Thymus (tissue), 11 donors: Measurements from ENCODE around the gene RAP1A. TPM values are rescaled to one million over a fixed set of nuclear protein-coding genes. Genes with fewer than 3 reads are reported as not detected.

Experiments
- DNase-seq, 9 donors: peaks; one replicate each; pipeline ENCODE4 v3.0.0-alpha.2; 2013; ENCODE audit warnings: low spot score in 9 of 9, low read depth in 6 of 9, missing footprints in 1 of 9
- H3K27ac ChIP-seq, 2 donors: one replicate each; pipeline ENCODE4 v1.5.1; 2013; ENCODE audit warnings: control low read depth in 1 of 2, low read depth in 1 of 2, low read length in 1 of 2, mild to moderate bottlenecking in 1 of 2, moderate library complexity in 1 of 2
- H3K27me3 ChIP-seq, 2 donors: one replicate each; pipeline ENCODE4 v1.5.1; 2013; ENCODE audit warnings: low read length in 1 of 2; ENCODE audit not compliant: control insufficient read depth in 2 of 2, insufficient read depth in 1 of 2
- H3K36me3 ChIP-seq, 2 donors: one replicate each; pipeline ENCODE4 v1.5.1; 2013; ENCODE audit warnings: low read length in 1 of 2, mild to moderate bottlenecking in 1 of 2, moderate library complexity in 1 of 2; ENCODE audit not compliant: control insufficient read depth in 2 of 2, insufficient read depth in 2 of 2
- H3K4me1 ChIP-seq, 2 donors: one replicate each; pipeline ENCODE4 v1.5.1; 2013; ENCODE audit warnings: low read length in 2 of 2; ENCODE audit not compliant: control insufficient read depth in 2 of 2, insufficient read depth in 2 of 2
- H3K4me3 ChIP-seq, 2 donors: one replicate each; pipeline ENCODE4 v1.5.1; 2013; ENCODE audit warnings: low read length in 2 of 2, control low read depth in 1 of 2, mild to moderate bottlenecking in 1 of 2
- H3K9me3 ChIP-seq, 2 donors: one replicate each; pipeline ENCODE4 v1.5.1; 2013; ENCODE audit warnings: low read length in 1 of 2, mild to moderate bottlenecking in 1 of 2; ENCODE audit not compliant: control insufficient read depth in 2 of 2, insufficient read depth in 1 of 2
- WGBS: extraction: QIAGEN DNeasy Blood & Tissue Kit; methylation state at CpG from one replicate; pipeline ENCODE4 v1.1.7; 2013; 5-methylcytosine and 5-hydroxymethylcytosine counted together
- polyA plus RNA-seq: library from polyadenylated mRNA; stranded (reverse); fragments of 200-250 nt; gene quantifications from one replicate; pipeline ENCODE4 v1.2.3, GENCODE V29; 2013
- total RNA-seq: library from RNA; stranded (reverse); fragments of 120-200 nt; gene quantifications from one replicate; pipeline ENCODE4 v1.2.4, GENCODE V29; 2013
- donor health status: healthy.

Gene RAP1A
- total and polyA plus RNA-seq, 2 donors: 29.6 to 123 TPM

- Histone ChIP-seq H3K36me3 (peaks cover 0 to 2% of the 10 kb centered on the region in 2 donors), H3K27ac (peak overlapping the region; percentile 53 to 67), H3K9me3 (no peaks in the 10 kb centered on the region), H3K4me1 (peaks cover 8 to 33% of the 10 kb centered on the region in 2 donors), H3K4me3 (peak overlapping the region; percentile 48 to 90), H3K27me3 (no peaks in the 10 kb centered on the region)
- WGBS: 57% methylated on average over 19 of the region's 19 CpGs
- peak in 1 of 9 donors; percentile 46 for DNase-seq
Measured at GRCh38 chr1:111618961-111619634, 491 bp upstream of the RAP1A start.

GRCh38 chr1:111620441-111620971, 917 bp downstream of the RAP1A start:
- DNase-seq: peak in 1 of 9 donors; percentile 55
- peak overlapping the region; percentile 66 to 90 for H3K4me3 ChIP-seq
- peaks cover 8 to 33% of the 10 kb centered on the region in 2 donors for H3K4me1 ChIP-seq
- H3K27me3 ChIP-seq: no peaks in the 10 kb centered on the region
- no peaks in the 10 kb centered on the region for H3K9me3 ChIP-seq
- 1% methylated on average over 12 of the region's 12 CpGs for WGBS
- peak overlapping the region; percentile 73 to 91 for H3K27ac ChIP-seq
- H3K36me3 ChIP-seq: peaks cover 0 to 2% of the 10 kb centered on the region in 2 donors

GRCh38 chr1:111621050-111621449, 1.5 kb downstream of the RAP1A start:
- peak in 4 of 9 donors; percentile 23 to 63 (median 32) for DNase-seq
- peak overlapping the region in 1 of 2 donors; percentile 73 for H3K27ac ChIP-seq
- no peaks in the 10 kb centered on the region for H3K9me3 ChIP-seq
- peaks cover 8 to 30% of the 10 kb centered on the region in 2 donors for H3K4me1 ChIP-seq
- no peaks in the 10 kb centered on the region for H3K27me3 ChIP-seq
- H3K36me3 ChIP-seq: peaks cover 0 to 2% of the 10 kb centered on the region in 2 donors
- WGBS: 56% methylated on average over 4 of the region's 4 CpGs
- peak overlapping the region; percentile 66 to 90 for H3K4me3 ChIP-seq

GRCh38 chr1:111622166-111622565, 2.6 kb downstream of the RAP1A start:
- Histone ChIP-seq H3K27me3 (no peaks in the 10 kb centered on the region), H3K27ac (no peak overlapping the region), H3K4me1 (peaks cover 8 to 19% of the 10 kb centered on the region in 2 donors), H3K4me3 (no peak overlapping the region), H3K36me3 (peaks cover 0 to 2% of the 10 kb centered on the region in 2 donors), H3K9me3 (no peaks in the 10 kb centered on the region)
- no peak for DNase-seq

GRCh38 chr1:111624382-111624781, 4.8 kb downstream of the RAP1A start:
- Histone ChIP-seq H3K27ac (no peak overlapping the region), H3K9me3 (no peaks in the 10 kb centered on the region), H3K4me3 (no peak overlapping the region), H3K27me3 (no peaks in the 10 kb centered on the region), H3K36me3 (peaks cover 0 to 2% of the 10 kb centered on the region in 2 donors), H3K4me1 (peaks cover 2 to 14% of the 10 kb centered on the region in 2 donors)
- DNase-seq: no peak
- 75% methylated on average over 2 of the region's 2 CpGs for WGBS

GRCh38 chr1:111625276-111625675, 5.7 kb downstream of the RAP1A start:
- Histone ChIP-seq H3K4me3 (no peak overlapping the region), H3K27ac (no peak overlapping the region), H3K4me1 (peaks cover 2 to 14% of the 10 kb centered on the region in 2 donors), H3K9me3 (no peaks in the 10 kb centered on the region), H3K27me3 (no peaks in the 10 kb centered on the region), H3K36me3 (peaks cover 0 to 2% of the 10 kb centered on the region in 2 donors)
- 32% methylated on average over 1 of the region's 1 CpG for WGBS
- no peak for DNase-seq

- H3K27ac ChIP-seq: no peak overlapping the region
- H3K4me3 ChIP-seq: no peak overlapping the region
- H3K4me1 ChIP-seq: peaks cover under 1 to 4% of the 10 kb centered on the region in 2 donors
- H3K9me3 ChIP-seq: no peaks in the 10 kb centered on the region
- no peaks in the 10 kb centered on the region for H3K36me3 ChIP-seq
- 48% methylated on average over 2 of the region's 2 CpGs for WGBS
- H3K27me3 ChIP-seq: no peaks in the 10 kb centered on the region
- DNase-seq: no peak
Measured at GRCh38 chr1:111628153-111628552, 8.6 kb downstream of the RAP1A start.

GRCh38 chr1:111629190-111629954, 9.8 kb downstream of the RAP1A start:
- 95% methylated on average over 4 of the region's 4 CpGs for WGBS
- no peak for DNase-seq
- Histone ChIP-seq H3K4me3 (no peak overlapping the region), H3K36me3 (no peaks in the 10 kb centered on the region), H3K27ac (no peak overlapping the region), H3K27me3 (no peaks in the 10 kb centered on the region), H3K4me1 (peaks cover 0 to 2% of the 10 kb centered on the region in 2 donors), H3K9me3 (no peaks in the 10 kb centered on the region)

GRCh38 chr1:111630567-111630966, 11.0 kb downstream of the RAP1A start:
- H3K27me3 ChIP-seq: no peaks in the 10 kb centered on the region
- no peaks in the 10 kb centered on the region for H3K36me3 ChIP-seq
- H3K9me3 ChIP-seq: no peaks in the 10 kb centered on the region
- WGBS: 84% methylated on average over 2 of the region's 2 CpGs
- no peak overlapping the region for H3K4me3 ChIP-seq
- H3K4me1 ChIP-seq: peaks cover 0 to 2% of the 10 kb centered on the region in 2 donors
- no peak for DNase-seq
- H3K27ac ChIP-seq: no peak overlapping the region
